ENCODE measurements around the gene IPO8.

DNA sequence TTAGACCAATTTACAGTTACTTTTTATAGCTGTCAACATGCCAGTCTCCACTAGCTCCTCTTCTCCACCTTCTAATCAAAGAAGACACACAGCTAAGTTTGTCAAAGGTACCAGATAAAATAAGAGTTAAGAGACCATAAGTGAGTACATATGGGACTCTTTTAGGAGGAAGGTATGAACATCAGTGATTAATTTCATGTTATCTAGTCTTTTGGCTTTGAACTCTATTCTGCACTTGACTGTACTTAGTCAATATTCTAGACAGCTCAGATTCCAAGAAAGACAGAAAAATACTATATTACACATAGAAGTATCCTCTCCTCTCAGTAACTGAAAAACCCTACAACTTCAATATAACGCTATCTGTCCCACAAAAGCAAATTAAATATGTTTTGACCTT, 31.0 kb upstream of the IPO8 start:
- no peak for TF ChIP-seq POLR2A (IDR thresholded peaks at IDR 0.05)
- TF ChIP-seq, protein P1, sequence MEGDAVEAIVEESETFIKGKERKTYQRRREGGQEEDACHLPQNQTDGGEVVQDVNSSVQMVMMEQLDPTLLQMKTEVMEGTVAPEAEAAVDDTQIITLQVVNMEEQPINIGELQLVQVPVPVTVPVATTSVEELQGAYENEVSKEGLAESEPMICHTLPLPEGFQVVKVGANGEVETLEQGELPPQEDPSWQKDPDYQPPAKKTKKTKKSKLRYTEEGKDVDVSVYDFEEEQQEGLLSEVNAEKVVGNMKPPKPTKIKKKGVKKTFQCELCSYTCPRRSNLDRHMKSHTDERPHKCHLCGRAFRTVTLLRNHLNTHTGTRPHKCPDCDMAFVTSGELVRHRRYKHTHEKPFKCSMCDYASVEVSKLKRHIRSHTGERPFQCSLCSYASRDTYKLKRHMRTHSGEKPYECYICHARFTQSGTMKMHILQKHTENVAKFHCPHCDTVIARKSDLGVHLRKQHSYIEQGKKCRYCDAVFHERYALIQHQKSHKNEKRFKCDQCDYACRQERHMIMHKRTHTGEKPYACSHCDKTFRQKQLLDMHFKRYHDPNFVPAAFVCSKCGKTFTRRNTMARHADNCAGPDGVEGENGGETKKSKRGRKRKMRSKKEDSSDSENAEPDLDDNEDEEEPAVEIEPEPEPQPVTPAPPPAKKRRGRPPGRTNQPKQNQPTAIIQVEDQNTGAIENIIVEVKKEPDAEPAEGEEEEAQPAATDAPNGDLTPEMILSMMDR (IDR thresholded peaks at IDR 0.05), result no peak
- no peak for TF ChIP-seq EP300 (IDR thresholded peaks at IDR 0.05)
